Neuronal stem cell (in vitro differentiated cells): ENCODE measurements around the gene CHST9.

ENCODE experiments used
- DNase-seq: peaks from one replicate; pipeline ENCODE4 v3.0.0-alpha.2; 2013; ENCODE audit warnings: low spot score
- H2AFZ ChIP-seq: one replicate; pipeline ENCODE4 v1.6.1; 2013; ENCODE audit warnings: mild to moderate bottlenecking, low read length, inconsistent platforms
- H2AK5ac ChIP-seq: 2 replicates; pipeline ENCODE4 v1.6.1; 2013; ENCODE audit warnings: low read depth, mild to moderate bottlenecking, inconsistent platforms, low read length, moderate library complexity, mixed read lengths
- H2BK120ac ChIP-seq: 2 replicates; pipeline ENCODE4 v1.6.1; 2013; ENCODE audit warnings: low read depth, mild to moderate bottlenecking, inconsistent platforms, low read length, moderate library complexity, mixed read lengths
- H2BK12ac ChIP-seq: one replicate; pipeline ENCODE4 v1.6.1; 2013; ENCODE audit warnings: low read length, inconsistent platforms
- H2BK15ac ChIP-seq: 2 replicates; pipeline ENCODE4 v1.6.1; 2013; ENCODE audit warnings: mild to moderate bottlenecking, low read length, inconsistent platforms, mixed read lengths
- H2BK5ac ChIP-seq: one replicate; pipeline ENCODE4 v1.6.1; 2013; ENCODE audit warnings: inconsistent platforms, mild to moderate bottlenecking, low read length, moderate library complexity
- H3K14ac ChIP-seq: one replicate; pipeline ENCODE4 v1.6.1; 2013; ENCODE audit warnings: low read length, inconsistent platforms
- H3K18ac ChIP-seq: 2 replicates; pipeline ENCODE4 v1.6.1; 2013; ENCODE audit warnings: low read length, inconsistent platforms
- H3K23ac ChIP-seq: 2 replicates; pipeline ENCODE4 v1.6.1; 2013; ENCODE audit warnings: low read depth, mild to moderate bottlenecking, mixed read lengths, low read length, inconsistent platforms; ENCODE audit not compliant: poor library complexity
- H3K27ac ChIP-seq: replicated peaks from 3 replicates; pipeline ENCODE4 v1.5.1; 2013; ENCODE audit warnings: low read length, inconsistent platforms
- H3K27me3 ChIP-seq, 3 experiments: 2 replicates each; pipeline ENCODE4 v1.6.1; 2013; ENCODE audit warnings: low read length in 3 of 3, mild to moderate bottlenecking in 2 of 3, inconsistent platforms in 1 of 3, low read depth in 1 of 3, mixed read lengths in 1 of 3, moderate library complexity in 1 of 3; ENCODE audit not compliant: control insufficient read depth in 3 of 3, insufficient read depth in 3 of 3
- H3K36me3 ChIP-seq, 2 donors: replicated peaks in 1 of 2; 2 replicates each; pipeline ENCODE4 v1.6.1; 2013; ENCODE audit warnings: low read length in 2 of 2; ENCODE audit not compliant: control insufficient read depth in 2 of 2, insufficient read depth in 2 of 2
- H3K4ac ChIP-seq: 2 replicates; pipeline ENCODE4 v1.6.1; 2013; ENCODE audit warnings: inconsistent platforms, mild to moderate bottlenecking, low read length, moderate library complexity
- H3K4me1 ChIP-seq, 2 donors: 1 replicate in 1 of 2; 2 replicates in 1 of 2; pipeline ENCODE4 v1.6.1; 2013; ENCODE audit warnings: low read length in 2 of 2, low read depth in 1 of 2; ENCODE audit not compliant: control insufficient read depth in 2 of 2, insufficient read depth in 1 of 2
- H3K4me2 ChIP-seq: one replicate; pipeline ENCODE4 v1.6.1; 2013; ENCODE audit warnings: mild to moderate bottlenecking, low read length, inconsistent platforms; ENCODE audit not compliant: insufficient read depth, poor library complexity, severe bottlenecking
- H3K4me3 ChIP-seq, 2 donors: 2 replicates each; pipeline ENCODE4 v1.5.1; 2013; ENCODE audit warnings: low read length in 2 of 2, mild to moderate bottlenecking in 2 of 2, inconsistent platforms in 1 of 2, moderate library complexity in 1 of 2
- H3K79me1 ChIP-seq: one replicate; pipeline ENCODE4 v1.6.1; 2013; ENCODE audit warnings: low read depth, mild to moderate bottlenecking, inconsistent platforms, low read length, moderate library complexity
- H3K9ac ChIP-seq: one replicate; pipeline ENCODE4 v1.6.1; 2013; ENCODE audit warnings: mild to moderate bottlenecking, low read depth, low read length, inconsistent platforms; ENCODE audit not compliant: poor library complexity
- H3K9me3 ChIP-seq, 2 donors: replicated peaks in 1 of 2; 2 replicates each; pipeline versions ENCODE3 to v1.6.1; 2013; ENCODE audit warnings: low read length in 2 of 2, mild to moderate bottlenecking in 2 of 2, inconsistent platforms in 1 of 2, low read depth in 1 of 2, mixed read lengths in 1 of 2, moderate library complexity in 1 of 2; ENCODE audit not compliant: control insufficient read depth in 2 of 2, insufficient read depth in 1 of 2
- H4K8ac ChIP-seq: one replicate; pipeline ENCODE4 v1.6.1; 2013; ENCODE audit warnings: low read depth, mild to moderate bottlenecking, inconsistent platforms, low read length, moderate library complexity
- H4K91ac ChIP-seq: one replicate; pipeline ENCODE4 v1.6.1; 2013; ENCODE audit warnings: low read length, low read depth, mild to moderate bottlenecking, inconsistent platforms; ENCODE audit not compliant: poor library complexity
- WGBS, 2 donors: extraction: QIAGEN DNeasy Blood & Tissue Kit; methylation state at CpG; one replicate each; pipeline ENCODE4 v1.1.7; 2013; ENCODE audit warnings: missing lambda C conversion rate in 2 of 2, mixed read lengths in 1 of 2; ENCODE audit not compliant: insufficient read length in 2 of 2, insufficient replicate concordance in 1 of 2; ENCODE audit errors: extremely low coverage in 2 of 2; 5-methylcytosine and 5-hydroxymethylcytosine counted together

The CHST9 gene

GRCh38 chr18:27042177-27042576 is 142.9 kb downstream of the CHST9 start:
- Histone ChIP-seq H3K36me3 (no peaks in the 10 kb centered on the region), H3K18ac (no peak overlapping the region), H2BK12ac (no peak overlapping the region), H3K79me1 (peaks cover 1% of the 10 kb centered on the region), H4K91ac (no peak overlapping the region), H3K4ac (no peak overlapping the region), H2BK120ac (no peak overlapping the region), H3K4me2 (no peak overlapping the region), H3K4me1 (no peaks in the 10 kb centered on the region), H3K23ac (no peak overlapping the region), H2BK15ac (no peak overlapping the region), H3K4me3 (no peak overlapping the region), H4K8ac (no peak overlapping the region), H3K9ac (no peak overlapping the region), H3K14ac (no peak overlapping the region), H3K9me3 (no peaks in the 10 kb centered on the region), H3K27ac (no peak overlapping the region), H2BK5ac (no peak overlapping the region), H2AK5ac (no peak overlapping the region), H3K27me3 (no peaks in the 10 kb centered on the region), H2AFZ (no peak overlapping the region)
- DNase-seq = no peak

GRCh38 chr18:27040796-27041195 is 144.3 kb downstream of the CHST9 start:
- WGBS, 2 donors = no CpG with 5 or more reads among the region's 2 CpGs
- no peak for DNase-seq
- no peak overlapping the region for H2BK15ac ChIP-seq

GRCh38 chr18:27033722-27034121 is 151.4 kb downstream of the CHST9 start:
- WGBS, 2 donors = no CpG with 5 or more reads among the region's 5 CpGs
- DNase-seq = no peak
- no peak overlapping the region for H2BK15ac ChIP-seq

More at GRCh38 chr18:27040796-27041195, 144.3 kb downstream of the CHST9 start:
- no peak overlapping the region for H2AK5ac ChIP-seq
- no peak overlapping the region for H3K23ac ChIP-seq
- no peaks in the 10 kb centered on the region for H3K9me3 ChIP-seq
- H3K14ac ChIP-seq = no peak overlapping the region
- no peak overlapping the region for H3K18ac ChIP-seq
- peaks cover 1% of the 10 kb centered on the region for H3K79me1 ChIP-seq
- no peak overlapping the region for H2BK12ac ChIP-seq
- no peak overlapping the region for H3K4ac ChIP-seq
- H3K4me3 ChIP-seq = no peak overlapping the region
- no peaks in the 10 kb centered on the region for H3K27me3 ChIP-seq
- H3K36me3 ChIP-seq = no peaks in the 10 kb centered on the region
- no peak overlapping the region for H3K27ac ChIP-seq
- no peak overlapping the region for H3K9ac ChIP-seq
- H3K4me2 ChIP-seq = no peak overlapping the region
- no peak overlapping the region for H4K8ac ChIP-seq
- no peak overlapping the region for H2BK120ac ChIP-seq
- no peak overlapping the region for H2BK5ac ChIP-seq
- H4K91ac ChIP-seq = no peak overlapping the region
- H2AFZ ChIP-seq = no peak overlapping the region
- no peaks in the 10 kb centered on the region for H3K4me1 ChIP-seq

GRCh38 chr18:27030421-27030820 is 154.7 kb downstream of the CHST9 start:
- Histone ChIP-seq H3K27me3 (no peaks in the 10 kb centered on the region), H4K91ac (no peak overlapping the region), H3K4ac (no peak overlapping the region), H3K79me1 (no peaks in the 10 kb centered on the region), H2AFZ (peak overlapping the region; percentile 79), H3K4me2 (no peak overlapping the region), H3K23ac (no peak overlapping the region), H3K18ac (no peak overlapping the region), H3K9ac (no peak overlapping the region), H3K4me3 (no peak overlapping the region), H3K27ac (no peak overlapping the region), H3K36me3 (no peaks in the 10 kb centered on the region), H3K9me3 (no peaks in the 10 kb centered on the region), H2BK5ac (no peak overlapping the region), H2BK15ac (no peak overlapping the region), H2BK120ac (no peak overlapping the region), H2AK5ac (no peak overlapping the region), H4K8ac (no peak overlapping the region), H3K14ac (no peak overlapping the region), H2BK12ac (no peak overlapping the region), H3K4me1 (peaks cover 2 to 6% of the 10 kb centered on the region in 2 donors)
- no peak for DNase-seq
- no CpG with 5 or more reads among the region's 9 CpGs for WGBS, 2 donors

More at GRCh38 chr18:27033722-27034121, 151.4 kb downstream of the CHST9 start:
- Histone ChIP-seq H3K18ac (no peak overlapping the region), H3K4ac (no peak overlapping the region), H3K4me3 (no peak overlapping the region), H3K27me3 (no peaks in the 10 kb centered on the region), H3K79me1 (peaks cover 1% of the 10 kb centered on the region), H2BK12ac (no peak overlapping the region), H2AFZ (no peak overlapping the region), H3K9ac (no peak overlapping the region), H2BK5ac (no peak overlapping the region), H3K14ac (no peak overlapping the region), H2AK5ac (no peak overlapping the region), H4K91ac (no peak overlapping the region), H3K27ac (no peak overlapping the region), H3K36me3 (no peaks in the 10 kb centered on the region), H2BK120ac (no peak overlapping the region), H3K9me3 (no peaks in the 10 kb centered on the region), H3K23ac (no peak overlapping the region), H3K4me1 (peaks cover 2 to 6% of the 10 kb centered on the region in 2 donors), H4K8ac (no peak overlapping the region), H3K4me2 (no peak overlapping the region)
